C4-2B (cell line): ENCODE data around the gene RIGI.

ENCODE experiments used
- CTCF ChIP-seq: fragments of 450-650 bp; conservative IDR thresholded peaks from 2 replicates; pipeline ENCODE4 v1.5.1; 2017; ENCODE audit warnings: mild to moderate bottlenecking
- ZFX ChIP-seq: fragments of 450-650 bp; IDR thresholded peaks from 2 replicates; pipeline ENCODE4 v1.6.1; 2017

- TF ChIP-seq CTCF (peak; percentile 13), ZFX (no peak)
Measured at GRCh38 chr9:32574858-32575257, 48.9 kb upstream of the RIGI start.
